ENCODE measurements around the gene PTDSS2.
A peak's percentile ranks its signal among the peaks of the same experiment; 100 is the strongest.

Gene PTDSS2

GRCh38 chr11:494761-495536 lies 44.9 kb downstream of the PTDSS2 start:
- DNase-seq: no peak

GRCh38 chr11:495537-495931 lies 45.5 kb downstream of the PTDSS2 start:
- DNase-seq: no peak

- DNase-seq: no peak
Observed at GRCh38 chr11:496834-497564, 46.9 kb downstream of the PTDSS2 start.

GRCh38 chr11:497565-498296 lies 47.7 kb downstream of the PTDSS2 start:
- DNase-seq: no peak

GRCh38 chr11:498297-499181 lies 48.5 kb downstream of the PTDSS2 start:
- no peak for DNase-seq

- DNase-seq: no peak
Observed at GRCh38 chr11:499201-500076, 49.4 kb downstream of the PTDSS2 start.

- no peak for DNase-seq
Observed at GRCh38 chr11:501001-501682, 51.1 kb downstream of the PTDSS2 start.

GRCh38 chr11:501683-502287 lies 51.7 kb downstream of the PTDSS2 start:
- no peak for DNase-seq

- no peak for DNase-seq
Observed at GRCh38 chr11:502288-503178, 52.5 kb downstream of the PTDSS2 start.

GRCh38 chr11:503179-503981 lies 53.3 kb downstream of the PTDSS2 start:
- no peak for DNase-seq

GRCh38 chr11:504053-504993 lies 54.2 kb downstream of the PTDSS2 start:
- DNase-seq: no peak

- no peak for DNase-seq
Observed at GRCh38 chr11:504994-505344, 54.9 kb downstream of the PTDSS2 start.

- peak; percentile 96 for DNase-seq
Observed at GRCh38 chr11:506238-506994, 56.3 kb downstream of the PTDSS2 start.

- peak; percentile 99 for DNase-seq
Observed at GRCh38 chr11:506995-507726, 57.1 kb downstream of the PTDSS2 start, which contains the start of gene RNH1. TSS of gene RNH1 (minus strand) at chr11:507242. CDS start at chr11:502162, 5,080 bp downstream.

- no peak for DNase-seq
Observed at GRCh38 chr11:507727-508515, 57.8 kb downstream of the PTDSS2 start.

All from activated gamma-delta T cell treated with Interleukin-2 at 50 U/mL for 16 hours (primary cell).